Fibroblast of skin of abdomen (primary cell): ENCODE results near the gene GATA6.
A peak's percentile ranks its signal among the peaks of the same experiment; 100 is the strongest.
"Not testable (repeated sequence)": the region's sequence is repeated elsewhere in the genome, so short reads cannot be mapped to it uniquely, and the experiment has no call there.

Source experiments
- DNase-seq: peaks from one replicate; pipeline ENCODE4 v3.0.0-alpha.2; 2013

The GATA6 gene

GRCh38 chr18:22207021-22207758 lies 37.8 kb downstream of the GATA6 start:
- DNase-seq = peak; percentile 24

DNA sequence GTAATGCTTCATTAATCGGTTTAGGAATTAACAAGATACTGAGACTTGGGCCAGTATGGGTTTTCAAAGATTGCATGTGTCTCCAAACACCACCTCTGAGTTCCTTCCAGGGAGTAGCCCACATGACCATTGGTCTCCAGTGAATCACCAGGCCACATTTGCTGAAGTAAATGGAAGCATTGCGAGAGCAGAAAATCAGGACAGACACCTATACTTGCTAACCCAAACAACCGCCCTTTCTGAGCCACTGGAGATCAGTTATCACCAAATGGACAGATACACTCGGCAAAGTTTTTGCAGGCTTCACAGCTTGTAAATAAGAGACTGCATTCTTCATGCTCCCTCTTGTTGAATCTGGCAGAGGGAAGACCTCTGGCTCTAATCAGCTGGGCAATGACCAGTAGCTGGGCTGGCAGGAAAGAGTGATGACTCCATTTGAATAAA lies 40.9 kb downstream of the GATA6 start:
- no peak for DNase-seq

DNA sequence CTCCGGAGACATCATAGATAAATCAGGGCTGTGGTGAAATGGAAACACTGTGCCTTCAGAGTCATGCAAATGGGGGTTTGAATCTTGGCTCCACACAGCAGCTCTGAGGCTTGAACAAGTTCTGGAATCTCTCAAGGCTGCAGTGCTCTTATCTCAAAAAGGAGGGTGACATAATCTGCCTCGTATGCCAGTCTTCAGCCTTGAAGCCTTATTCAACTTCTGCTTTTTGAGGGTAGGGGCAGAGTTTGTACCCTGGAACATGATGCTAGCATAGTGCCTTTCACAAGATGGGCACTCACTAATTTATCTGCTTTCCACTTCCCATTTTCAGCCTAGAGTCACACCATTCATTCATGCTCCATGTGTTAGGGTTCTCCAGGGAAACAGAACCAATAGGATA lies 42.3 kb downstream of the GATA6 start:
- no peak for DNase-seq

GRCh38 chr18:22213333-22213973 lies 44.1 kb downstream of the GATA6 start:
- DNase-seq = no peak

DNA sequence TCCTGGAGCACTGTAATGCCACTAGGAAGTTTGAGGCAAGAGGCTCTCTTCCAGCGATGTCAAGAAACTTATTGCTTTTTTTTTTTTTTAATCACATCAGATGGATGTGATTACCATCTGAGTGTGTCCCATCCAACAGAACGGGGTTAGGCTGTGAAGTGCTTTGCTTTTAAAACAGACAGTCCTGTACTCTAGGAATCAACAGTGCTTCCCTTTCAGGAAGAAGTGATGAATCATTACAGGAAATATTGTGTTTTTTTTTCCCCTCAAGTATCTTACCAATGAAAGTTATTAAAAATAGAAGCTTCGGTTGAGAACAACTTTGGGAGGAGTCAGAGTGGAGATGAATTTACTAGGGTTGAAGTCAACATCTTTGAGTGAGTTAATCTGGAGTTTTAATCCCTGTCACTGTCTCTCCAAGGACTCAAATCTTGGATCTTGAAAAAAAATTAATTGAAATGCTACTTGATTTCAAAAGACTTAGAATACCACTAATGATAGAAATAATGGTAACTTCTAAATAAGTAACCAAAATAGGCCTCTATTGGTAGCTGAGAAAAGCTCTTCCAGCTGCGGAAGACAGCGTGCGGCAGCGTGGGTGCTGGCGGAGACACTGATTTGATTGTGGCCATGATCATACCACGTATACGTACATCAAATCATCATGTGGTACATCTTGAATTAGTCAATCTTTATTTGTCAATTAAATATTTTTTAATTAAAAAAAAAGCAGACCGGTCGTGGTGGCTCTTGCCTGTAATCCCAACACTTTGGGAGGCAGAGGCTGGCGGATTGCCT lies 45.5 kb downstream of the GATA6 start:
- DNase-seq = peak; percentile 16

- DNase-seq = no peak
Measured at GRCh38 chr18:22218835-22219234, 49.4 kb downstream of the GATA6 start.

DNA sequence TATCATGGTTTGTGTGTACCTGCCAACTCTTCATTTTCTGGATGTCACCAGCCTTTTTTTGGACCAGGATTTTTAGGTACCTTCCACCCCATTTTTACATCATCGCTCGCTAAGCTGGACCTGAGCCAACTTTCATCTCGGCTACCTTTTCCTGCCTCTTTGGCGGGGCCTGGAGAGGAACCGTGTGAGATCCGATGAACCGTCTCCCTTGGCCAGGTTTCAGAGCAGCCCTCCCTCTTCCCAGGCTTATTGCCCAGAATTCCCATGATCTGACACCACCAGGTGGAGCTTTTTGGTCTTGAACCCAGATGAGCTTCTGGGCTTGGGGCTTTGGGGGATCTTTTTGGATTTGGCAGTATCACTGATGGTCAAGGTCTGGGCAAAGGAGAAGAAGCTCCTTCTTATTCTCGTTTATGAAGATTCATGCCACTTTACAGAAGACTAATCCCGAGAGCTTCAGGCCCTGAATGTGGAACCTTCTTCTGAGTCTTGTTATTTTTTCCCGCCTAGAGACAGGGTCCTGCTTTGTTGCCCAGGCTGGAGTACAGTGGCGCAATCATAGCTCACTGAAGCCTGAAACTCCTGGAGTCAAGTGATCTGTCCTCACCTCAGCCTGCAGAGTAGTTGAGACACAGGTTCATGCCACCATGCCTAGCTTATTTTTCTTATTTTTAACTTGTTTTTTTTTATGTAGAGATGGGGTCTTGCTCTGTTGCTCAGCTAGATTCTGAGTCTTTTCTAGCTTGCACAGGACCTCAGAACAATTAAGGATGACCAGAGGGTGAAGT lies 50.4 kb downstream of the GATA6 start:
- DNase-seq = no peak

GRCh38 chr18:22220585-22220984 lies 51.2 kb downstream of the GATA6 start:
- not testable (repeated sequence) for DNase-seq

DNA sequence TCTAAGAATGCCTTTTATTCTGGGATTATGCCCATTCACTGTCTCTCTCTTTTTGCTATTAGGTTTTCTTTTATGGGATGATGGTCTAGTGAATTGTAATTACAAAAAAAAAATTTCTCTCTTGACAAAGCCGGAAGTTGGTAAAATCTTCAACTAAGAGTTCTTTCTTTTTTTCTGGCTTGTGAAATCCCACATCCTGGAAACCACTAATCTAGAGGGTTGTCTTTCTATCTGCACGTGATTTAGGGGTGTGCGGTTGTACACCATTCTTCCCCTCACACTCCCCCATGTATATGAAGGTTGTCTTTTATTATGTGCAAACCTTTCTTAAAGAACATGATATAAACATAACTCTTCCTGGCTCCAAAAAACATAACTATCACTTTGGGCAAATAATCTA lies 52.0 kb downstream of the GATA6 start:
- no peak for DNase-seq

GRCh38 chr18:22223254-22223964 lies 54.0 kb downstream of the GATA6 start:
- DNase-seq = peak; percentile 73

GRCh38 chr18:22223965-22224322 lies 54.6 kb downstream of the GATA6 start:
- DNase-seq = no peak

GRCh38 chr18:22224339-22224738 lies 55.0 kb downstream of the GATA6 start:
- no peak for DNase-seq

- DNase-seq = no peak
Measured at GRCh38 chr18:22226801-22227200, 57.4 kb downstream of the GATA6 start.

GRCh38 chr18:22228976-22229375 lies 59.6 kb downstream of the GATA6 start:
- DNase-seq = peak; percentile 17

DNA sequence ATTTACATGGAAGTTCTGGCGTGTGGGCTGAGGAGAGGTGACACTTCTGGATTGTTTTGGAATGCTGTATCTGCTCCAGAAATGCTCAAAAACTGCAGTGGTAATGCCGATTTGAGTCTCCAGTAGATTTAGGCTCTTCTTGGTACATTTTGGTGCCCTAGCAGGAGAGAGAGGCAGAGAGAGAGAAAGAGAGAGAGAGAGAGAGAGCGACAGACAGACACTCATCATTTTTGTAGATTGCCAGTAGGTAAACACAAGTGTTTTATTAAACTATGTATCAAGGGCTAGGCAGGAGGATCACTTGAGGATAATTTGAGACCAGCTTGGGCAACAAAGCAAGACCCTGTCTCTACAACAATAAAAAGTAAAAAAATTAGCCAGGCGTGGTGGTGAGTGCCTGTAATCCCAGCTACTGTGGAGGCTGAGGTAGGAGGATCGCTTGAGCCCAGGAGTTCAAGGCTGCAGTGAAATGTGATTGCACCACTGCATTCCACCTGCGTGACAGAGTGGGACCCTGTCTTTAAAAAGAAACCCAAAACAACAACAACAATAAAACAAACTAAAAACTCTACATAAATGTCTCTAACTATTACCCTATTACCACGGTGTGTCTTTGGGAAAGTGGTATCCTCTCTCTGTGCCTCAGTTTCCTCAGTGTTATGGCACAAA lies 60.2 kb downstream of the GATA6 start:
- no peak for DNase-seq

DNA sequence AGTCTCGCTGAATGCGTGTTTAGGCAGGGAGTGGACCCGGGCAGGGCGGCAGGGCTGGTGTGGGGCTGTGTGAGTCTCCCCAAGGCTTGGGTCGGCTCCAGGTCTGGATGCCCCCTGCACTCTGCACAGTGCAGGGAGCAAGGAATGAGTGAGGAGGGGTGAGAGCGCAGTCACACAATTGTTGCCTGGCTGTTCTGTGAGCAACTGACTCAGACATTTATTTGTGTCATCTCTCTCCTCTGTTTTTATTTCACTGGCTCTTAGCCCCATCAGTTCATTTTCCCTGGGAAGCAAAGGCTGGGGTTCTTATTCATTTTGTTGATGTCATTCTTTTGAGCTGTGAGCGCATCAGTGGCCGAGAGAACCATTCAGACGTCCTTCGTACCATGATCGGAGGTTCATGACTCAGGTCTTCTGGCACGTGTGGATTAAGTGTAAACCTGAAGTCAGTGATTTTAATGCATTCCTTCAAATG lies 61.1 kb downstream of the GATA6 start:
- peak; percentile 63 for DNase-seq

DNA sequence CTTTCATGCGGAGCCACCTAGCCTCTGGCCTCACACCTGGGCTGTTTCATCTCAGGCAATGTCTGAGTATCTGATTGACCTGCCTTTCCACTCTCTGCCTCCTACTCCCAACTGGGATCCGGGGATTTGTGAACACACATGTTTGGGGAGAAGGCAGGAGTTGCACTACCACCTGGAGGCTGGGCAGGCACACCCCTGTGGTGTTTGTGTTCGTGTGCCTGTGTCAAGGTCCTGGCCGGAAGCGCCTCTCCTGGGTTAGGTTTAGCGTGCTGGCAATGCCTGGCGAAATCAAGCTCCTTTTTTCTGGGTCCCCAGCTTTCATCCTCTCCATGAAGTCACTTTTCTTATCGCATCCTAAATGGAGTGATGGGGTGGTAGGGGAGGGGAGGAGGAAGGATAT lies 63.9 kb downstream of the GATA6 start:
- no peak for DNase-seq

DNA sequence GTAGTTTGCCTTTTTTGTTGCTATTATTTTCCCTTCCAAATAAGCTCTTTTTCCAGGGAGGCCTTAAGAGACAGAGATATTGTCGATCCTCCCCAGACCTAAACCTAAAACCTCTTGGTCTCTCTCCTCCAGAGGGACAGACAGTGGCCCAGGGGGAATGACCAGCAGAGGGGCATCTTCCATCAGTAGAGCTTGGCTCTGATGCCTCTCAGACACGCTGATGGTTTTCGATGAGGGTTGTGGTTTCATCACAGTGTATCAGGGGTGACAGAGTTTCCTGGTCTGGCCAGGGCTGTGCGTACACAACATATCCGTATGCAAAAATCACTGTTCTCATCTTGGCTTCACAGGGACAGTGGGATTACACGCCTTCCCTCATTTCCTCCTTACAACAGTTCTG lies 68.6 kb downstream of the GATA6 start:
- no peak for DNase-seq

DNA sequence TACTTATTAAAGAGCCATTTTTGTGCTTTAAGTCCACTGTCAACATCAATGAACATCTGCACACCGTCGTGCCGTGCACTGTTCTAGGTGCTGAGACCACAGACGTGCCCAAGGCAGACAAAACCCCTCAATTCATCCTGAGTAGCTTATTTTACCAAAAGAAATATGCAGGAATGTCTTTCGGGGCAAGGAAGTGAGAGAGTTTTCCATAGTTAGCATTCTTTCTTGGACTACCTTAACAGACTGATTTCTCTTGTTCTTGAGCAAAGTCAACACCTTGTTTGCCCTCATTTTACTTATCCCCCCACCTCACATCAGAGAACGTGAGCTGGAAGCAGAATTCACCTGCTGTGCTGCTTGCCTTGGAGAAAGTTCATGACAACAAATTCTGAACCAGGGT lies 69.3 kb downstream of the GATA6 start:
- DNase-seq = no peak

DNA sequence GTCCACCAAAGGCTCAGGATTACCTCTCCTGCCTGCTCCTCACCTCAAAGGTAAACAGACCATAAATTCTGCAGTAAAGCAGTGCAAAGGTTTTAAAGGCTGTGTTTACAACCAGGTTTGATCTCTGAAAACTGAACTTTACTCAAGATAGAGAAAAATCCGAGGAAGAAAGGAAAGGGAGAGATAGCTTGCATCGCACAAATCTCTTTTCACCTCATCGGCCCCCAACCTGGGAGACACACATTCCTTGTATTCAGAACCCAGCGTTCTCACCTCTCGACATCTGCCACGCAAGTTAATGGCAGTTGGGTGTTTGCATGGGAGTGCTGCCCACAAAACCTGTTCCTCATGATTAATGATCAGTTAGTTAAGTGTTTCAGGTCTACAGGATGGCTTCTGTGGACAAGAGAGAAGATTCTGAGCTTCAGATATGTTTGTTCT lies 72.6 kb downstream of the GATA6 start:
- no peak for DNase-seq

DNA sequence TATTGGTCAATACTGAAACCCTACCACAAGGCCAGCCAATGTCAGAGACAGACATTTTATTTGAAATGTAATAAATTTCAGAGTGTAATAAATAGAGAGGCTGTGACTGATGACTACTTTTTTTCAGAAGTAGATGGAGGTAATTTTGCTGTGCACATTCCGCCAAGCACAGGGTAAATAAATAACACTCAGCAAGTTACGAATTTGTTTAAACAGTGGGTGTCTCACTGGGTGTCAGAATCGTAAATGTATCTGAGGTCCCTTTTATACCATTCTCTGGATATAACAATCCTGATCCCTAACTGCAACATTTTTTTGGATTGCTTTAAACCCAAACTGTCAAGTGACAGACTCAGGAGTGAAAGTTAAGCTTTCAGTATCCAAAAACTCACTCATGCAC lies 74.1 kb downstream of the GATA6 start:
- DNase-seq = no peak
